K562 (cell line): ENCODE data around the gene SNRPA. TPM values are rescaled to one million over a fixed set of nuclear protein-coding genes. Genes with fewer than 3 reads are reported as not detected.

Source experiments
- ATAC-seq: fragments of 200-7000 bp; cut with Tn5 transposase; 3 replicates; pipeline ENCODE4 v1.9.1; 2020; ENCODE audit warnings: moderate library complexity
- BruUV-seq: library from RNA; stranded (reverse); fragments of 400-500 nt; replicated peaks from 2 replicates; lab custom pipeline; 2021; lab: Mats Ljungman, UMichigan
- CTCF ChIA-PET: fragments of 300-600 bp; formaldehyde crosslinking; extraction: SDS; loops from one replicate; lab custom pipeline; 2021; ENCODE audit warnings: low intra/inter-chr PET ratio; lab: Yijun Ruan, JAX
- POLR2A ChIA-PET: fragments of 300-600, 350-650 bp; sonication (Branson Sonifier 250); formaldehyde crosslinking; extraction: SDS; loops from one replicate; lab custom pipeline; 2021; ENCODE audit warnings: antibody characterized with exemption, inconsistent platforms; lab: Yijun Ruan, JAX
- DNase-seq, 4 experiments: peaks; one replicate each; pipeline versions ENCODE4 v3.0.0 to v3.0.0-alpha.2; 2011 to 2018; ENCODE audit warnings: low spot score in 3 of 4, mixed read lengths in 3 of 4; ENCODE audit errors: extremely low read depth in 1 of 4
- FAIRE-seq: peaks from 2 replicates; lab custom pipeline; 2011; peaks lifted over from hg19 to GRCh38; lab: Jason Lieb, UNC
- H2AFZ ChIP-seq: 2 replicates; pipeline ENCODE4 v1.6.0; 2011; ENCODE audit warnings: low read depth, low read length, control low read depth, inconsistent platforms
- H3K27ac ChIP-seq: fragments of 200-600 bp; 3 replicates; pipeline ENCODE4 v1.8.0; 2011; ENCODE audit warnings: low read depth, mild to moderate bottlenecking, control low read depth, inconsistent platforms, low read length, moderate library complexity, mixed read lengths; ENCODE audit errors: extremely low read depth
- H3K27me3 ChIP-seq, 2 experiments: fragments of 300-600 bp in 1 of 2; 2 replicates in 1 of 2; 3 replicates in 1 of 2; pipeline versions ENCODE4 v1.6.0 to v1.8.0; 2011; ENCODE audit warnings: inconsistent platforms in 2 of 2, low read length in 2 of 2, mild to moderate bottlenecking in 1 of 2, mixed read lengths in 1 of 2, moderate library complexity in 1 of 2; ENCODE audit not compliant: control insufficient read depth in 2 of 2, insufficient read depth in 2 of 2
- H3K36me3 ChIP-seq: fragments of 300-600 bp; 3 replicates; pipeline ENCODE4 v1.8.0; 2011; ENCODE audit warnings: mild to moderate bottlenecking, low read length, inconsistent platforms; ENCODE audit not compliant: control insufficient read depth, insufficient read depth
- H3K4me1 ChIP-seq, 2 experiments: fragments of 200-600 bp in 1 of 2; replicated peaks in 1 of 2; 2 replicates in 1 of 2; 3 replicates in 1 of 2; pipeline versions ENCODE4 v1.5.1 to v1.8.0; 2011; ENCODE audit warnings: inconsistent platforms in 2 of 2, low read length in 2 of 2, mild to moderate bottlenecking in 1 of 2, mixed read lengths in 1 of 2, moderate library complexity in 1 of 2; ENCODE audit not compliant: control insufficient read depth in 2 of 2, insufficient read depth in 2 of 2
- H3K4me2 ChIP-seq: 2 replicates; pipeline ENCODE4 v1.6.1; 2011; ENCODE audit warnings: low read length, control low read depth, inconsistent platforms, mixed read lengths; ENCODE audit not compliant: insufficient read depth
- H3K4me3 ChIP-seq: fragments of 200-600 bp; sonication (generic), shearing (Covaris generic); 2 replicates; pipeline ENCODE4 v1.5.1; 2016; ENCODE audit warnings: control low read depth, inconsistent platforms
- H3K79me2 ChIP-seq: fragments of 200-600 bp; 3 replicates; pipeline ENCODE4 v1.8.0; 2011; ENCODE audit warnings: low read length, inconsistent platforms; ENCODE audit not compliant: control insufficient read depth, insufficient read depth
- H3K9ac ChIP-seq, 2 experiments: 2 replicates each; pipeline versions ENCODE4 v1.6.0 to v1.6.1; 2011; ENCODE audit warnings: low read depth in 2 of 2, low read length in 2 of 2, control low read depth in 1 of 2, inconsistent platforms in 1 of 2, mild to moderate bottlenecking in 1 of 2, mixed read lengths in 1 of 2; ENCODE audit not compliant: insufficient read depth in 1 of 2
- H3K9me1 ChIP-seq: one replicate; pipeline ENCODE4 v1.6.0; 2011; ENCODE audit warnings: inconsistent platforms, mild to moderate bottlenecking, low read length, moderate library complexity; ENCODE audit not compliant: control insufficient read depth, insufficient read depth
- H3K9me3 ChIP-seq: replicated peaks from 2 replicates; pipeline ENCODE4 v1.5.1; 2011; ENCODE audit warnings: low read depth, low read length, inconsistent platforms; ENCODE audit not compliant: control insufficient read depth, insufficient read depth
- H4K20me1 ChIP-seq: replicated peaks from 2 replicates; pipeline ENCODE4 v1.6.1; 2011; ENCODE audit warnings: low read length, inconsistent platforms, mixed read lengths; ENCODE audit not compliant: control insufficient read depth, insufficient read depth
- ETV1 ChIP-seq: fragments of 450-650 bp; conservative IDR thresholded peaks from 2 replicates; pipeline ENCODE4 v1.6.1; 2016; ENCODE audit warnings: missing genetic modification characterization, control low read depth, low read depth, missing compliant biosample characterization
- HMGN3 ChIP-seq: IDR thresholded peaks from 2 replicates; pipeline ENCODE4 v1.6.1; 2011; ENCODE audit warnings: borderline replicate concordance, low read depth, mild to moderate bottlenecking, mixed read lengths, low read length; ENCODE audit not compliant: insufficient read length; ENCODE audit errors: extremely low read depth
- JUND ChIP-seq, 2 experiments: IDR thresholded peaks; 2 replicates in 1 of 2; 3 replicates in 1 of 2; pipeline ENCODE4 v1.6.1; 2011; ENCODE audit warnings: borderline replicate concordance in 2 of 2, low read depth in 2 of 2, low read length in 2 of 2, improper control_type of control experiment in 1 of 2, missing biosample characterization in 1 of 2, missing genetic modification characterization in 1 of 2, missing genetic modification reagents in 1 of 2
- NCOA2 ChIP-seq, 2 experiments: fragments of 450-650 bp; IDR thresholded peaks; 2 replicates each; pipeline ENCODE4 v1.6.1; 2018; ENCODE audit warnings: mild to moderate bottlenecking in 2 of 2, moderate library complexity in 1 of 2; ENCODE audit not compliant: partially characterized antibody in 2 of 2
- NRF1 ChIP-seq, 2 experiments: fragments of 450-650 bp; IDR thresholded peaks in 1 of 2; conservative IDR thresholded peaks in 1 of 2; 2 replicates each; pipeline ENCODE4 v1.6.1; 2014; ENCODE audit warnings: mild to moderate bottlenecking in 2 of 2
- SAFB2 ChIP-seq: fragments of 200-400 bp; formaldehyde crosslinking; IDR thresholded peaks from 2 replicates; pipeline ENCODE4 v1.6.1; 2018; ENCODE audit warnings: borderline replicate concordance, low read length, low read depth, moderate library complexity; ENCODE audit not compliant: severe bottlenecking
- SLC30A9 ChIP-seq: fragments of 250-450 bp; sonication (Bioruptor Pico); IDR thresholded peaks from 2 replicates; pipeline ENCODE4 v1.8.0; 2022; ENCODE audit warnings: mild to moderate bottlenecking, moderate library complexity
- SRSF1 ChIP-seq: fragments of 200-400 bp; formaldehyde crosslinking; IDR thresholded peaks from 2 replicates; pipeline ENCODE4 v1.6.1; 2017; ENCODE audit warnings: mild to moderate bottlenecking, low read depth, low read length, moderate library complexity
- STAG1 ChIP-seq: sonication (generic); formaldehyde crosslinking; IDR thresholded peaks from 2 replicates; pipeline ENCODE4 v1.5.0; 2020; ENCODE audit warnings: missing genetic modification reagents, borderline replicate concordance
- TAL1 ChIP-seq: fragments of 450-650 bp; IDR thresholded peaks from 2 replicates; pipeline ENCODE4 v1.6.1; 2016; ENCODE audit warnings: mild to moderate bottlenecking
- TFAM ChIP-seq: fragments of 250-450 bp; sonication (Bioruptor Pico); conservative IDR thresholded peaks from 2 replicates; pipeline ENCODE4 v1.5.0; 2021; ENCODE audit warnings: mild to moderate bottlenecking, moderate library complexity
- ZNF707 ChIP-seq: fragments of 250-450 bp; sonication (Bioruptor Pico); conservative IDR thresholded peaks from 2 replicates; pipeline ENCODE4 v1.8.0; 2022; ENCODE audit warnings: inconsistent platforms, mild to moderate bottlenecking, moderate library complexity
- WGBS: fragments of 100-300 bp; shearing (Covaris generic); methylation state at CpG from one replicate; pipeline ENCODE4 v1.1.6; 2016; ENCODE audit warnings: low coverage, mixed read lengths; ENCODE audit not compliant: insufficient coverage; ENCODE audit errors: missing lambda C conversion rate; 5-methylcytosine and 5-hydroxymethylcytosine counted together
- in situ Hi-C: fragments of 300-500 bp; cut with MboI; formaldehyde crosslinking; loops from 4 replicates; pipeline ENCODE4 v1.15.0; 2018; ENCODE audit warnings: inconsistent platforms, mixed read lengths
- intact Hi-C: fragments of 100-400 bp; cut with micrococcal nuclease; formaldehyde crosslinking; loops from 2 replicates; pipeline ENCODE4 v1.14.2; 2022
- polyA plus RNA-seq, 8 experiments: library from polyadenylated mRNA; depleted of rRNA in 4 of 8; stranded (reverse) in 5 of 8; unstranded in 3 of 8; fragments of >200 nt; fragmentation: Nextera tagmentation in 2 of 8; fragmentation: Illumina TruSeq in 1 of 8; extraction: Ambion mirVana in 2 of 8; extraction: Trizol in 1 of 8; gene quantifications; 2 replicates each; pipeline versions ENCODE4 v1.2.1 to v1.2.3, GENCODE V29; 2011 to 2014; ENCODE audit warnings: inconsistent platforms in 1 of 8, missing spikeins in 1 of 8
- total RNA-seq, 7 experiments: library from RNA; depleted of rRNA in 6 of 7; stranded (reverse); fragments of >200 nt in 6 of 7; fragmentation: Illumina TruSeq in 2 of 7; extraction: Trizol in 2 of 7; gene quantifications; 2 replicates each; pipeline versions ENCODE4 v1.2.1 to v1.2.3, GENCODE V29; 2011 to 2021; ENCODE audit warnings: low replicate concordance in 1 of 7

The SNRPA gene
- total and polyA plus RNA-seq, 9 of the 15 experiments (the other 6 are each of a cell fraction or from before 2014, with no cell fraction given), result 16.3 to 311 (median 193) TPM

GRCh38 chr19:40716482-40717324 lies 34.3 kb upstream of the SNRPA start, which contains the start of the genes COQ8B and ITPKC (continued):
- TF ChIP-seq ETV1 (tag) (peak; percentile 76), SRSF1 (no peak), TAL1 (no peak), ZNF707 (no peak)
- TF ChIP-seq, all 486 proteins: peak for 97

- H3K4me3 ChIP-seq, result peak overlapping the region; percentile 62
- H3K4me2 ChIP-seq, result peak overlapping the region; percentile 93
- DNase-seq (peak in 2 of 4 experiments; percentile 23 to 46), FAIRE-seq (peak; percentile 72), ATAC-seq (peak; percentile 6)
- intact Hi-C loops (loop anchor here (2.0 kb wide), 1 partner anchor 33 kb away; the partner anchor contains the start of genes ACTMAP and SNRPA), in situ Hi-C loops (no loop called here)
- no peaks in the 10 kb centered on the region for H4K20me1 ChIP-seq
- H2AFZ ChIP-seq, result peak overlapping the region; percentile 78
- peak overlapping the region; percentile 79 to 90 for H3K9ac ChIP-seq
- H3K27ac ChIP-seq, result peak overlapping the region; percentile 80
- no peaks in the 10 kb centered on the region for H3K9me3 ChIP-seq
- H3K27me3 ChIP-seq, result no peaks in the 10 kb centered on the region
- H3K36me3 ChIP-seq, result peaks cover 13% of the 10 kb centered on the region; the same call in 2 of the 3 replicates
- H3K9me1 ChIP-seq, result no peaks in the 10 kb centered on the region
- ChIA-PET CTCF (interaction anchor here (0.7 kb wide), 1 partner anchor 20 kb away, joined by 3 read pairs; no protein-coding TSS in a partner anchor), POLR2A (interaction anchor here (0.5 to 1.5 kb wide), 8 partner anchors 10 to 325 kb away, joined by 3 to 8 read pairs (median 3); partner anchors contain the start of genes ACTMAP and SNRPA)
- H3K79me2 ChIP-seq, result peaks cover 61% of the 10 kb centered on the region
- 0% methylated on average over 11 of the region's 20 CpGs for WGBS
- BruUV-seq, result TSS peak; percentile 65
- peaks cover 21 to 55% of the 10 kb centered on the region in 2 experiments for H3K4me1 ChIP-seq
- TF ChIP-seq HMGN3, result peak; percentile 1
- TF ChIP-seq TFAM (CRISPR knock-in tag), result no peak
- no peak for TF ChIP-seq SLC30A9 (CRISPR knock-in tag)
- TF ChIP-seq STAG1 (CRISPR knock-in tag), result no peak; the same call in 1 of the 2 replicates
- TF ChIP-seq NRF1 (conservative IDR thresholded peaks at IDR 0.05 in 1 of 2, IDR thresholded peaks at IDR 0.05 in 1 of 2), result peak in 1 of 2 experiments; percentile 27; a peak in 2 of 4 replicates
- no peak for TF ChIP-seq SAFB2
- TF ChIP-seq JUND (IDR thresholded peaks at IDR 0.05; ENCODE audit: borderline replicate concordance, low read depth, low read length), result no peak
- TF ChIP-seq JUND (tag; IDR thresholded peaks at IDR 0.05; ENCODE audit: borderline replicate concordance, low read depth, low read length), result no peak
- no peak for TF ChIP-seq NCOA2 (IDR thresholded peaks at IDR 0.05; ENCODE audit: partially characterized antibody in 2 of 2)
Measured at GRCh38 chr19:40717325-40717879, 33.6 kb upstream of the SNRPA start.
